NCI-H446 (cell line): Measurements from ENCODE around the gene OAF.

Experiments used
- DNase-seq, 2 experiments: peaks; one replicate each; lab custom pipeline; 2025; lab: John Stamatoyannopoulos, UW

Gene OAF

DNA sequence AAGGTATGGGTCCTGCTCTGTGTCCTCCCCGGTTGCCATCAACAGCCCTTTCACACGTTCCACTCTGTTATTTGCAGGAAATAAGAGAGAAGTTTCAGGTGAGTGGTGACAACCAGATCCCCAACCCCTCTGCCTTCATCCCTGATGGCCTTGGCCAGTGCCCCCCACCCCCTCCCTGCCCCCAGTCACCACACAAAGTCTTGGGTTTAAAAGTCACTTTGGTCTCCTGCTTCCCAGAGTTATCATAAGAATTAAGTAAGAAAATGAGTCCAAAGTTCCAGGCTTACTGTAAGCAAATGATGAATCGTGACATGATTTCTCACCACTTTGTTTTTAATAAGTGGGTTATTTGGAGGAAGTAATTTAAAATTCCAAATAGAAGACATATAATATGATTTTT, 9.2 kb upstream of the OAF start:
- DNase-seq = no peak

DNA sequence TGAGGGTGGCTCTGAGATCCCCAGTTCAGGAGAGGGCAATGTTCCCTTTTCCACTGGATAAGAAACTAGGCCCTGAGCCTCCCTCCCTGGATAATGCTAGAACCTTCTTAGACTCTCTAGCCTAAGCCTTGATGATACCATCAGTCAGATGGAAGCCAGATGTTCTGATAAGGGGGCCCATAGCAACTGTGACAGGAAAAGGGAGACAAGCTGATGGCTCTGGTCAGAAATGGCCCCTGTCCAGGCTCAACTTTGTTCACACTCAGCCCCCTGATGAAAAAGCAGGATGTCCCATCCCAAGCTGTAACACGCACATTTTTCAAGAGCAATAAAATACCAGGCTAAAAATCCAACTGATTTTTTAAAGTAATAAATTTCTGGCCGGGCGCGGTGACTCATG, 7.2 kb upstream of the OAF start:
- DNase-seq = no peak

DNA sequence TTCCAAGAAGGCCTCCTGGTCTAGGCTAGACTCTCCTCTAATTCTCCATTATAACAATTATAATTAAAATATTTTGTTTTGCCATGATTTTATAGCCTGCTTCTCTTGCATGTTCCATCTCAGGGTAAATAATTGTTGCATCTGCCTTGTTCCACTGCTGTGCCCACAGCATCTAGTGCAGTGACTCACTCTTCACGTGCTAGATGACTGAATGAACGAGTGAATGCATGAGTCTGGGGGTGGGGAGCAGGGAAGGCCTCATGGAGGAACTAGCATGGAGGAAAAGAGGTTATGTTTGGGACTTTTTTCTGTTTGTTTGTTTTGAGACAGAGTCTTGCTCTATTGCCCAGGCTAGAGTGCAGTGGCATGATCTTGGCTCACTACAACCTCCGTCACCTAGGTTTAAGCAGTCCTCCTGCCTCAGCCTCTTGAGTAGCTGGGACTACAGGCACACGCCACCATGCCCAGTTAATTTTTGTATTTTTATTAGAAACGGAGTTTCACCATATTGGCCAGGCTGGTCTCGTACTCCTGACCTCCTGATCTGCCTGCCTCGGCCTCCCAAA, 5.2 kb upstream of the OAF start:
- no peak for DNase-seq

DNA sequence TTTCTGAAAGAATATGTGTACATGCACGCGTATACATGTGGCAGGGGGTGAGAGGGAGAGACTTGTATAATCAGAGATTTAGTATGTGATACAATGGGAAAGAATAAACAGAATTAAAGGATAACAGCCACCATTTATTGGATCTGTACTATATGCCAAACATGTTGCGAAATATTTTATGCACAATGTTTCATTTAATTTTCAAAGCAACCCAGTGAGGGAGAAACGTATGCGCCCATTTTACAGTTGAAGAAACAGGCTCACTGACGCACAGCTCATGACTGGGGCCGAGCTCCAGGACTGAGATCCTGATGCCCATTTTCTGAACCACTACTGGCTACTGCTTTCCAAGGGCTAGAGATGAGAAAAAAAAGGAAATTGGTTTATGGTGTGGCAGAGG, 3.3 kb upstream of the OAF start:
- DNase-seq = no peak

DNA sequence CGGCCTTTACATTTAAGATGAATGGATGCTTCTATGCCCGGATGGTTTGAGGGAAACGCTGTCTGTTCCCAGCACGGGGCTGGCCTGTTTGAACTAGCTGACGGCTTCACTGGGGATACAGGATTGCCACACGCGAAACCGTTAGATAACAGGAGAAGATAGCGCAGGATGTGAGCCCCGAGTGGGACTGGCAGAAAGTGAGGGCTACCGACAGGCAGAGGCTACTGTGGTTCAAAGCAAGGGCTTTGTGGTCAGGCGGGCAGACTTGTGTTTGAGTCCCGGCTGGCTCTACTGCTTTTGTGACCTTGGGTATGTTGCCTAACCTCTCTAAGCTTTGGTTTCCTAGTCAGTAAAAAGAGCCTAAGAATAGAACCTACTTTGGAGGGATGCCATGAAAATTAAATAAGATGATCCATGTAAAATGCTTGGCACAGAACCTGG, 2.8 kb upstream of the OAF start:
- DNase-seq = no peak

DNA sequence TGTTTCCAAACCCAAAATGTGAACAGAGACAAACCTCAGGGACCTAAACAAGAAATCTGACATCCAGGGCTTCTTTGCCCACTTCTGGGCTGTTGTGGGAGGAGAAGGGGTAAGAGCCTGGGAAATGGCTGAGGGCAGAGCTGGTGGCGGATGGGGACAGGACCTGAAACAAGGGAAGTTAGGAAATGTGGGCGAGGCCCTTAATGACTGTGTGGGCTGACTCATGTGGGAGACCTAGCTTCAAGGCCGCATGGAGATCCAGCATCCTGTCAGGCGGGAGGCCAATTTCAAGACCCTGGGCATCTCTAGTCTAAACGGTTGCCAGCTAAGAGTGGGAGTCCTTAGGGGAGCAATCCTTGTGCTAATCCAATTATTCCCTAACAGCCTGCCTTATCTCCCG, 2.1 kb upstream of the OAF start:
- no peak for DNase-seq

DNA sequence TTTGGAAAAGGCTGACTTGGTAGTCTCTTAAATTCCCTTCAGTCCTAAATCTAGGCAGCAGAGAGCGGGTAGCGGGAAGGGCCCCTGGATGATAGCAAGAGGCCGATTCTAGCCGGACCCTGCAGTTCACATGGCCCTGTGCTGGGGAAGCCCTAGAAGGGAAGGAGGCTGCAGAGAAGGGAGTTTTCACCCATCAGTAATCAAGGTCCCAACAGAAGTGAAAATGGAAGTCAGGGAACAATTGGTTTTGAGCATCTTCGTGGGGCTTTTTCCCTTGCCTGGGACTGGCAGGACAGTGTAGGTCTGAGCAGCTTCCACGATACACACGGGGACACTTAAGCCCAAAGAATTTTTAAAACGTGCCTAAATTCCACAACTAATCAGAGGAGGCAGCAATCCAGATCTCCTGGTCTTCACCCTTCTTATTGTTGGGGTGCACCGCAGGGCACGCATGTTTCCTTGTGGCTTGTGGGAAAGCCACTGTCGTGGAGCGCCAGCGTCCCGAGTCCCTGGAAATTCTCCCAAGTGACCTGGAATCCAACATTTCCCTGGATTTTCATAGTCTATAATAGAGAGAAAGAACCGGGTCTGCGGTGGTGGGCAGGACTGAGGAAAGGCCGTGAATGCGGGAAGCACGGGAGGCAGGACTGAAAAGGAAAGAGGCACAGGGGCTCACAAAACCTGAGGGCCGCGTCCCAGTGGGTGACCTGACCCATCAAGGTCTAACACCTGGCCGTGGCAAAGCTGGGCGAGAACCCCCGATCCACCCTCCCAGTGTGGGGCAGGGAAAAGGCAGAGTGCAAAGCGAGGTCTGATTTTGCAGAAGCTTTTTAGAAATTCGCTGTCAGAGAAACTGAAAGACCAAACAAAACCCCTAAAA, 846 bp upstream of the OAF start:
- DNase-seq = no peak

DNA sequence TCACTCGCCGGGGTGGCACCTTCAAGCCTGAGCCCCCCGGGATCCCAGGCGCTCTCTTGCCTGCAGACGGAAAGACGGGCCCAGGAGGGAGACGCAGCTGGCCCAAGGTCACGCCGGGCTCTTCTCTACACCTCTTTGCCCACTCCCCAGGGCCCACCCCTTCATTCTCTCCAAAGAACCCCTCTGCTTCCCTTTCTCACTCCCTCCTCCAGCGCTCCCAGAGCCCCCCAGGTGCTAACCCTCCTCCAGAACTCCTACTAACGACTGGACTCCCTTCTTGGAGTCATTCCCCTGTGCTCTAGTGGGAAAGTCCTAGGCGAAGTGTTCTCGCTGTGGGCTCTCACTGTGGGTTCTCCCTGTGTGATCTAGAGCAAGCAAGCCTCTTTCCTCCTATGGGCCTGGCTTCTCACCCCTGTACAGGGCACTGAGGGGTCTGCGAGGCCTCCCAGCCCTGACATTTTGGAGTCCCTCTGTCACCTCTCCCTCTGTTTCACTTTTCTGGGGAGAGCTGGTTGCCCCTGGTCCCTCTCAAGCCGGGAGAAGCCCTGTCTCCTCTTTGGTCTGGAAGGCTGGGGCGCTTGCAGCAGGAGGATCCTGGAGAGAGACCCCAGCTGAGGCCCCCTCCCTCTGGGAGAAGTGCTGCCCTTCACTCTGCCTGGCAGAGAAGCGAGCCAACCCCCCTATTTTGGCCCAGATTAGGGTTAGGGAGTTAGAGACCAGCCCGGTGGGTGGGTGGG, 858 bp downstream of the OAF start:
- DNase-seq = no peak

DNA sequence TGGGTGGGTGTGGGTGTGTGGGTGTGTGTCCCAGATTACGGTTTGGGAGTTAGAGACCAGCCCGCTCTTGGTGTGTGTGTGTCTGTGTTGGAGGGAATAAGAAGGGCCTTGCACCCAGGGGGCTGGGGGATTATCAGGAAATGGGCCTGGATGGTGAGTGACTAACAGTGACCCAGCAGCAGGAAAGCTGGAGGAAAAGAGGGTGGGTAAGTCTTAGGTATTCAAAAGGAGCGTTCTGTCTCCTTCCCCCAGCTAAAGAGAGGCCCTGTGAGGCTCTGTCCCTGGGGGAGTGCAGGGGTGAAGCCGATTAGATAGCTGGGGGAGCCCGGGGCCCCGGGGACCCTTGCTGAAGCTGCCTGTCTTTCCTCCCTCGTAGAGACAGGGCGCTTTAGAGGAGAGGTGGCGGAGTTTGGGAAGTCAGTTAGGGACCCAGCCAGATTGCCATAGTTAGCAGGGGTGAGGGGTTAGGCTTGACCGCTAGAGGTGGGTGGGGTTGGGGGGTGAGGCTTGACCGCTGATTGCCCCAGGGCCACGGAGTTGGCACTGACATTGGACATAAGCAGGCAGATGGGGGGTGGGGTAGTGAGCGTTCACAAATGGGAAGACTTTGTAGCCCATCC, 1.5 kb downstream of the OAF start:
- no peak for DNase-seq

DNA sequence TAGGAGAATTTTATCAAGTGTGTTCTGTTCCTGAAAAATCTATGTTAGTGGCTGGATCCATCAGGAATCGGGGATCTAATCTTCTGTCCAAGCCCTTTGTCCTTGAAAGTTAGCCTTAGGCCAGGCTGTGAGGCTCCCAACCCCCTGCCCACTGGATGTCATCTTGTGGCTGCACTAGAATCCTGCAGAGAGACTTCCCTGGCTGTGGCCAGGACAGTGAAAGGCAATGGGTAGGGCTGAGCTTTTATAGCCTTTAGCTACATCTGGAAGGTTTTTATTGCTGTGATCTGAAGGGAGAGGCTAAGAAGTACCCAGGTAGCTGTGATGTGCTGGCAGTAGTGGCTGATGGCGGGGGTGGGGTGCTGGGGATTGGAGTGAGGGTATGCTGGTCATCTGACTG, 2.1 kb downstream of the OAF start:
- no peak for DNase-seq

DNA sequence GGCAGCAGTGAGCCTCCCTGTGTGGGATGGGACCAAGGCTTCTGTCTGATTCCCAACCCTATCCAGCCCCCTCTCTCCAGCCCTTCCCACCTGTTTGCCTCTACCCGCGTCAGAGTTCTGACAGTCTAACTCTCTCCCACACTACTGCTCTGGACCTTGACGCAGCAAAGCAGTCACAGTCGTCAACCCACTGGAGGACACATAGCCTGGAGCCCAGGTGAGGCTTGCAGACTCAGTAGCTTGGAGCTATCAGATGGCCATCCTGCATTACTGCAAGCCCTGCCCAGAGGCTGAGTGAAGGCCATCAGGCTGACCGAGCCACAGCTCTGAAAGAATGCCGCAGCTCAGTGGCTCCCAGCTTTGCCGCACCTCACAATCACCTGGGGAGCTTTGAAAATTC, 3.7 kb downstream of the OAF start:
- no peak for DNase-seq

DNA sequence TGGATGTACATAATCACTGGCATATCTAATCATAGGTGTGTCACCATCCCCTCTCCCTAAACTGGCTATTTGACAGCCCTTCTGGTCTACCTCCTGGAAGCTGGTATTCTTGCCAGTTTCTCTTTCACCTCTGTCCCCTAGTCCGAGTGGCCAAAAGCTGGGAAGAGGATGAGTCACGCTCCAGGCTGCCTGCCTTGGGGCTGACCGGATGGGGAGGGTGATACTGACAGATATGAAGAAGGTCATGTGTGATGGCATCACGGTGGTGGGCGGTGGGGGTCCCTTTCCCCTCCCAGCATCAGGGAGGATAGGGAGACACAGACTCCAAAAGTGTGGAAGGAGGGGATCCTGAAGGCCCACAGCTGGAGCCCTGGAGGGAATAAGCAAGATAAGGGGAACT, 4.8 kb downstream of the OAF start:
- DNase-seq = no peak

DNA sequence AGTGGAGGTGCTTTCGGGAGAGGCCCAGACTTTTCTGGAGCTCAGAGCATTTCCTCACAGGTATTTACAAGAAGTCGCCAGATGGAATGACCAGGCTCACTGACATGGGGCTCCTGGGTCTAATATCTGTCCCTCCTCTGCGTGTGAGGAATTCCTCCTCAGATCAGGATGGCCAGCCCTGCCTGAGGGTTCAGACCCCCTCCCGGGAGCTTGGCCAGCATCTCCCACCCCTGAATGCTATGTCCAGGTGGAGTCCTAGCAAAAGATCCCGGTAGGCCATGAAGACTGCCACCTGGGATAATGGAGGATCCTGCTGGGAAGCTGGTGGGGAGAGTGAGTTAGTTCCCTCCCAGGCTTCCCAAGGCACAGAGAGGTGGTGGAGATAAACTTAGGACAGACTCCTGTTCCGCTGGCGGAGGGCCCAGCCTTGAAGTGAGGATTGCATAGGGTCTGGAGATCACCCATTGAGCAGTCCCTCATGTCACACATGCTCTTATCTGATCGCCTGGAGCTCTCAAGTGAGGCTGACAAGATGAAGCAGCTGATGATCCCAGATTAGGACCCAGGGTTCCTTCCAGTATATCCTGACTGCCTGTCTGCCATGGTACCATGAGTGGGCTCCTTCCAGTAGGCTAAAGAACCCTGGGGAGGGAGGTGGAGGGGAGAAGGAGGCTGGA, 5.7 kb downstream of the OAF start:
- DNase-seq = no peak

DNA sequence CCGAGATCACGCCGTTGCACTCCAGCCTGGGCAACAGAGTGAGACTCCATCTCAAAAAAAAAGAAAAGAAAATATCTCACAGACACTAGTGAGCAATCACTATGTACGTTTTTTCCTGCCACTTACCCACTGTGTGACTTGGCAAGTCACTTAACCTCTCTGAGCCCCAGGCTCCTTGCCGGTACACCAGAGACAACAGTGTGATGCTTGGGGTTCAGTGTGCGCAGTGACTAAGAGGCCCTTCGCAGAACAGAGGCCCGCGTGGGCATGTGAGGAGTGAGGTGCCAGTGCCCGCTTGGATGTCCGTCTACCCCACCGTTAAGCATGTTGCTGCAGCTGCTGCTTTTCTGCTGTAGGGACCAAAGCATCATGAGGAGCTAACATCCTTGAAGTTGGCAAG, 6.7 kb downstream of the OAF start:
- no peak for DNase-seq

DNA sequence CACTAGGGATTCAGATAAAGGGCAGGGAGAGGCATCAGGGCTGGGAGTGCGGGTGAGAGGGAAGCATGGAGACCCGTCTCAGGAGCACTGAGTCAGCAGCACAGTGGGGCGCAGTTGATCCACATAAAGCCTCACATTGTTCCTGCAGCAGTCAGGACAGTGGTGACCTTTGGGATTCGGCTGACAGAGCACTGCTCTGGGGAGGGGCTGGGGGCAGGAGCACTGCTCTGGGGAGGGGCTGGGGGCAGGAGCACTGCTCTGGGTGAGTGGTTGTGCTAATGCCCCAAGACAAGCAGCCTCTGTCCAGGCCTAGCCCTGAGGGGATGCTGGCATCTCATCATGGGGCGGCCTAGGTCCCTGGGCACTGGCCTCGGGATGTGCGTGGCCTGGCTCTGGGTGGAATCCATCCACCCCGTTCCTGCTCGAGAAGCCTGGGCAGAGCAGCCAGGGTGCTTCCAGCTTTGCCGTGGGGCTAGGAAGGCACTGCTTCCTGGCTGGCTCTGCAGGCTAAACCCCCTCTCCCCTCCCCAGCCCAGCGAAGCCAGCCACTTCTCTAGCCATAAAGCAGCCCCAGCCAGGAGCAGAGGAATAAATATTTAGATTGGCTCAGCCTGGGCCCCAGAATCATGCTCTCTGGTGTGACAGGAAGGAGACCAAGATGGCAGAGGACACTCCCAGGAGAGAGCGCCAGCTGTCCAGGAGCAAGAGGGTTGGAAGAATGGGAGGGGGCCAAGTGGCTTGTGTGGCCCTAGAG, 7.3 kb downstream of the OAF start:
- no peak for DNase-seq

DNA sequence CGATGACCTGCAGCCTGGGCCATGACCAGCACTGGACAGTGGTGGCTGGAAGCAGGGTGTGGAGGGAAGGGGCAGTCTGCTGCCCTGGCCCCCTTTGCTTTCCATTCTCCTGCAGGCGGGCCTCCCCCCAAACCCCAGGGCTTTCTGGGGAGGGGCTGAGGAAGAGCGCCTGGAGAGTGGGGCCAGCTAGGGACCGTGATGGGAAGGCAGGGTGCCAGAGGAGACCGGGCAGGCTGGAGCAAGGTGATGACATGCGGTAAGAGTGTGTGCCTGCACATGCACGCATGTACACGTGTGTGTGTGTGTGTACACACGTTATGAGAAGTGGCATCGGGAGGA, 7.8 kb downstream of the OAF start:
- DNase-seq = no peak

DNA sequence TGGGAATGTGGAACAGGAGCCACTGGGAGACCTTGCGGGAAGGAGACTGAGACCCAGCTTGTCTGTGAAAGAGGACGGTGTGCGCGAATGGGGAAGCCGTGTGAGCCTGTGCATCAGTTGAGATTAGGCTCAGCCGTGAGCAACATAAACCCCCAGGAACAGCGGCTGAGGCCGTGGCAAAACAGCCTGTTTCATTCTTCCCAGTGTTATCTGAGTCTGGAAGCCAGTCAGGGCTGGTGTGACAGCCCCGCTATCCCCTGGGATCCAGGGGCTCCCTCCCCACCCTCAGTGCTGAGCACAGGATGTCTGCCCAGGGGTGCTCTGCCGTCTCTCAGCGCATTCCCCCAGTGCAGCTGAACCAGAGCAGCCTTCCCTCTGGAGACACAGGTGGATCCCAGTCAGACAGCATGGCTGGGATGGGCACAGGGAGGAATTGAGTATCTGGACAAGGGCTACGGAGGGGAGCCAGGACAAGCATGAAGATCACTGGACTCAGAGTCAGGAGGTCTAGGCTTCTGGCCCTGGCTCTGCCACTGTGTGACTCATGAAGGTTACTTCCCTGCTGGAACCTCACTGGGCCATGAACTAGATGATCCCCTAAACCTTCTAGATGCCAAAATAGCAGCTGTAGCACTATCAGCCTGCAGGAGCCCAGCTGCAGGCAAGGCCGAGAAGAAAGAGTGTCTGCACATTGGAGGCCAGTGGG, 8.6 kb downstream of the OAF start:
- no peak for DNase-seq

DNA sequence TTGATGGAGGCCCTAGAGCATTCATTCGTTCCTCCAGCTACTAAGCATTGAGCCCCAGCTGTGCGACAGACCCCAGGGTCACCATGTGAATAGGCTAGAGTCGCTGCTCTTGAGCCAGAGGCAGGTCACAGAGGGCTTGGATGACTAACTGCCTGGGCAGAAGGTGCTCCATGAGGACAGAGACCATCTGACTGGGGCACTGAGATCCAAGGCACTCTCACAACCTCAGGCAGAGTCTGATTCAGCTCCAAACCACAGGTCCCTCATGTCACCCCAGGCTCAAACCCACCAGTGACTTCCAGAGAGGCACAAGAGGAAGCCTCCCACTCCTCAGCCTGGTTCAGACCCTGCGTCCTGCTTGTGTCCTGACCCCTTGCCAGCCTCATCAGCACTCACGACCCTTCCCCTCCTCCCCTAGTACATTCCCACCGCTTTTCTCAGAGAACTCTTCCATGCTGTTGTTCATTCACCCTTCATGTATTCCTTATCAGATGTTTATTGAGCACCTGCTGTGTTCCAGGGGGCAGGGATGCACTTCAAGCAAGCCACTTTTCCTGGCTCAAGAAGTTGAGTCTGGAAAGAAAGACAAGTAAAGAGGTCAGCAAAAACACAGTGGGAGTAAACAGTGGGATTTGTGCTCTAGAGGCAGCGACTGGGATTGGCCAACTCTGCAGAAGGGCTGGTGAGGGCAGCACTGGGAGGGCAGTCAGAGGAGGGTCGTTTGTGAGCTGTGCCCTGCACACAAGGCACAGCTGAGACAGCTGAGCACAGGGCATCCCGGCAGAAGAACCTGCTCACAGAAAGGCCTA, 9.3 kb downstream of the OAF start:
- no peak for DNase-seq

DNA sequence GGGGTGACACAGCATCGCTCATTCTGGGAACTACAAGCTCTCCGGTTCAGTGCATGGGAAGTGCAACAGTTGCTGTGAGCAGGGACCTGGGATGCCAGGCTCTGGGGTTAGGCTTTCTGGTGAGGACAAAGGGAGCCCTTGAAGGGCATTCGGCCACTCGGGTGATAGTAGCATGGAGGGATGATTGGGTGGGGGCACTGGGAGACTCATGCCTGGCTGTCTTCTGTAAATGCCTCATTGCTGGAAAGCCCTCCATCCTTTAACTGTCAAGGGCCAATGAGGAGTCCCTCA, 9.9 kb downstream of the OAF start:
- no peak for DNase-seq

DNA sequence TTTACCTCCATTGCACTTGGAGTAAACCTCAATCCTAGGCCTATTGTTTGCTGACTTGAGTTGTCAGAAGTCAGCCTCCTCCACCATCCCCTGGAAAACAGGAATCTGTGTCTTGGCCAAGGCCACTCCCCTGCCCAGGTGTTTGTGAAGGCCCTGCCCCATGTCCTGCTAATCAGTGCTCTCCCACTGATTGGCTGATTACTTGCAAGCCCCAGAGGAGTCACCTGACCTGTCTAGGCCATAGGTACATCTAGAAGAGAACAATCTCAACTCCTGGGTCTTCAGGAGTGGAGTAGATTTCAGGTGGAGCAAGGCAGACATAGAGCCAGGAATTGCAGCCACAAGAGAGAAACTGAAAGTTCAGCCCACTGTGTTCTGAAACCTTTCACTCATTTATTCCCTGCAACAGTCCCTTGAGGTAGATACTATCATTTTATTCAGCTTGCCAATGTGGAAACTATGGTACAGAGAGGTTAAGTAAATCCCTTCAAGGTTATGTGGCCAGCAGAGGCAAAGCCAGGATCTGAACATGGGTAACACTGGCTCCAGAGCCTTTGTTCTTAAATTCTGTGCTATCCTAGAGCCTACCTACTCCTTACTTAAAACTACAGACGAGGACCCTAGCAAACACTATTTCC, 10.4 kb downstream of the OAF start:
- no peak for DNase-seq
